Measurements from ENCODE around the gene MSRB3. TPM values are rescaled to one million over a fixed set of nuclear protein-coding genes. Genes with fewer than 3 reads are reported as not detected.
A peak's percentile ranks its signal among the peaks of the same experiment; 100 is the strongest.

The MSRB3 gene
- total RNA-seq, 4 donors from 2014 or later = 12.0 to 29.2 (median 18.5) TPM

DNA sequence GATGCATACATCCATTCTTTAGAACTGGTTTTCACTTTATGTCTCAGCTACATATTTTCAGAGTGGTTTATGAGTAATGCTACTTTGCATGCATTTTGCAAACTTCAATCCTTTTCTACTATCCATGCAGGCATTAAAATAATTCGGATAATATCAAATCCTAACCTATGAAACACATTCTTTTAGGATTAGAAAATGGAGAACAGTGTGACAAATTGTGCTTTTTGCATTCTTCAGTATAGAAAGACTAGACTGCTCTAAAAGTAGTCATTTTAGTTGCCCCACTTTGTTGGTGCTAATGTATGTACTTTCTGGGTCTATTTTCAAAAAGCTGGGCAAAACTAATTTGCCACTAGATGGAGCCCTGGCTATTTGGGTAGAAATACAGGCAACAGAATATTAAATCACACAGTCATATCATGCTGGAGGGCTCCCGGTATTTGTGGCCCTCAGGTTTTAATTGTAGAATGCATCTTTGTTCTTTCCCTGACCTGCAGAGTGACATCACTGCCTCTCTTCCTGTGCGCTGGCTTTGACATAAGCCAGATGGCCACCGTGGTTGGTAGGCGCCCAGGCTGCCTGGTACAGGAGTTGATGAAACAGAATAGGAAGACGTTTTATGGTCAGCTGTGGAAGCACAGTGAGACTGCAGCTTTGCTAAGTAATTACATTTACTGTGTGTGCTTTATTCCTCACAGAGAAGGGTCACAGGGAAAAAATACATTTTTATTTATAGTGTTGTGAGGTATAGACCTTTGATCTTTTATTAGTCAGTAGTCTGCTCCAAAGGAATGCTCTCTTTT lies 28.1 kb downstream of the MSRB3 start:
- H3K27ac ChIP-seq = no peak overlapping the region

DNA sequence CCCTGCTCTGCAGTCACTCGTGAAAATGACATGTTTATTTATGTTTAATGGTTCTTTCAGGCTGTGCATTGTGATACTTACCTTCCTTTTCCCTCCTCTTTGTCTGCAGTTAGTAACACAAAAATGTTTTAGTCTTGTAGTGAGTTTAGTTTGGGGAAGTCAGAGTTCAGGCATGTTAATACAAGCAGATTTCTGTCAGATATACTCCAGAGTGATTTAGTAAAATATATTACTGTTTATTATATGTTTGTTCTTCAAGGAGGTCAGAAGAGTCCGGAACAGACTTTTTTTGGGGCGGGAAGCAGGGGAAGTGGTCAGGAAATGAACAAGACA lies 28.7 kb downstream of the MSRB3 start:
- intact Hi-C loops (cut with DNase I) = no loop called here
- no peaks in the 10 kb centered on the region for H3K36me3 ChIP-seq
- H3K27me3 ChIP-seq = no peaks in the 10 kb centered on the region
- WGBS, 2 donors = 59 to 61% methylated on average over 3 of the region's 3 CpGs
- H3K27ac ChIP-seq = no peak overlapping the region
- no peaks in the 10 kb centered on the region for H3K9me3 ChIP-seq
- no peak overlapping the region for H3K4me3 ChIP-seq (replicated peaks in 1 of 3)
- no peaks in the 10 kb centered on the region for H3K4me1 ChIP-seq
- DNase-seq = no peak
- TF ChIP-seq, protein P1, sequence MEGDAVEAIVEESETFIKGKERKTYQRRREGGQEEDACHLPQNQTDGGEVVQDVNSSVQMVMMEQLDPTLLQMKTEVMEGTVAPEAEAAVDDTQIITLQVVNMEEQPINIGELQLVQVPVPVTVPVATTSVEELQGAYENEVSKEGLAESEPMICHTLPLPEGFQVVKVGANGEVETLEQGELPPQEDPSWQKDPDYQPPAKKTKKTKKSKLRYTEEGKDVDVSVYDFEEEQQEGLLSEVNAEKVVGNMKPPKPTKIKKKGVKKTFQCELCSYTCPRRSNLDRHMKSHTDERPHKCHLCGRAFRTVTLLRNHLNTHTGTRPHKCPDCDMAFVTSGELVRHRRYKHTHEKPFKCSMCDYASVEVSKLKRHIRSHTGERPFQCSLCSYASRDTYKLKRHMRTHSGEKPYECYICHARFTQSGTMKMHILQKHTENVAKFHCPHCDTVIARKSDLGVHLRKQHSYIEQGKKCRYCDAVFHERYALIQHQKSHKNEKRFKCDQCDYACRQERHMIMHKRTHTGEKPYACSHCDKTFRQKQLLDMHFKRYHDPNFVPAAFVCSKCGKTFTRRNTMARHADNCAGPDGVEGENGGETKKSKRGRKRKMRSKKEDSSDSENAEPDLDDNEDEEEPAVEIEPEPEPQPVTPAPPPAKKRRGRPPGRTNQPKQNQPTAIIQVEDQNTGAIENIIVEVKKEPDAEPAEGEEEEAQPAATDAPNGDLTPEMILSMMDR (IDR thresholded peaks at IDR 0.05) = no peak
- no peak for TF ChIP-seq POLR2A (IDR thresholded peaks at IDR 0.05)

More for the DNA sequence above, 28.1 kb downstream of the MSRB3 start:
- no peaks in the 10 kb centered on the region for H3K36me3 ChIP-seq
- H3K9me3 ChIP-seq = no peaks in the 10 kb centered on the region
- no peaks in the 10 kb centered on the region for H3K27me3 ChIP-seq
- no peak for DNase-seq
- H3K4me1 ChIP-seq = no peaks in the 10 kb centered on the region
- 51 to 63% methylated on average over 6 of the region's 6 CpGs for WGBS, 2 donors
- H3K4me3 ChIP-seq (replicated peaks in 1 of 3) = no peak overlapping the region
- TF ChIP-seq POLR2A (IDR thresholded peaks at IDR 0.05) = no peak
- TF ChIP-seq, protein P1 (IDR thresholded peaks at IDR 0.05) = peak in 3 of 6 experiments; percentile 23 to 46 (median 25)
- intact Hi-C loops (cut with DNase I) = no loop called here

DNA sequence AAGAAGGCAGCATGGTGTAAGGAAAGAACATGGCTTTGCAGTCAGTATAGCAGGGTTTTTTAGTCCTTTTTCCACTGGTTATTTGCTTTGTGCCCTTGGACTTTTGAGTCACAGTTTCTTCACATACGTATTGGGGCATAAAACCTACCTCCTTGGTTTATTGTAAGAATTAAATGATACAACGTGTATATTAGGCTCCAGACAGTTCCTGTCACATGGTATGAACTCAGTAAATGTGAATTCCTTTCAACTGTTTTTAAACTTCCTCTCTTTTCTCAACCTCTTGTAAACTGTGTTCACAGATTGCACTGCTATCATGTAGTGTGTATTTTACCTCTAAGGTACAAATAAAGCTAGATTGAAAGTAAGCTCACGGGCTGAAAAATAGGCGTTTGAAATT lies 29.5 kb downstream of the MSRB3 start:
- Histone ChIP-seq H3K27ac (no peak overlapping the region), H3K27me3 (no peaks in the 10 kb centered on the region), H3K9me3 (no peaks in the 10 kb centered on the region), H3K4me3 (replicated peaks in 1 of 3) (no peak overlapping the region), H3K4me1 (no peaks in the 10 kb centered on the region), H3K36me3 (no peaks in the 10 kb centered on the region)
- 60% methylated on average over 4 of the region's 4 CpGs for WGBS, 2 donors
- intact Hi-C loops (cut with DNase I) = no loop called here
- no peak for DNase-seq
- TF ChIP-seq, protein P1 (IDR thresholded peaks at IDR 0.05) = no peak
- TF ChIP-seq POLR2A (IDR thresholded peaks at IDR 0.05) = no peak

DNA sequence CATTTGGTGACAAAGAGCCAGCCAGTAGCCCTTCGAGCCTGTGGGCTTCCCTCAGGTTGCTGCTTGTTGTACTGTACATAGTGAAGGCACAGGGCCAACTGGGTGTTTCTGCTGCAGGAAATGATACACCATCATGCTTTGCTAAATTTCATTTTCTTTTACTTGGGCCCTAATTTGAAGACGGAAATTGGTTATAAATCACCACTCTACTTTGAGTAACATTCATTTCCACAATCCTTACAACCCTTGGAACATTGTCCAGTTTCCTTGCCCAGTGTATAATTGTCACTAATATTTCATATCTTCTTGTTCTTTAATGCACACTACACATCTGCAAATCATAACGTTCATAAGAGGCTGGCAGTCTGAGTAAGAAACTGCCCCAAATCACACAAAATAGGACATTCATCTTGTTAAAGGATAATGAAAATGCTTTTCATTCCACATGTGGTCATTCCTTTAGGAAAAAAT lies 30.2 kb downstream of the MSRB3 start:
- Histone ChIP-seq H3K4me3 (replicated peaks in 1 of 3) (no peak overlapping the region), H3K27ac (no peak overlapping the region), H3K36me3 (no peaks in the 10 kb centered on the region), H3K4me1 (no peaks in the 10 kb centered on the region), H3K27me3 (no peaks in the 10 kb centered on the region), H3K9me3 (no peaks in the 10 kb centered on the region)
- TF ChIP-seq, protein P1 (IDR thresholded peaks at IDR 0.05) = no peak
- no peak for TF ChIP-seq POLR2A (IDR thresholded peaks at IDR 0.05)
- no peak for DNase-seq
- intact Hi-C loops (cut with DNase I) = no loop called here
- 60 to 67% methylated on average over 3 of the region's 3 CpGs for WGBS, 2 donors

DNA sequence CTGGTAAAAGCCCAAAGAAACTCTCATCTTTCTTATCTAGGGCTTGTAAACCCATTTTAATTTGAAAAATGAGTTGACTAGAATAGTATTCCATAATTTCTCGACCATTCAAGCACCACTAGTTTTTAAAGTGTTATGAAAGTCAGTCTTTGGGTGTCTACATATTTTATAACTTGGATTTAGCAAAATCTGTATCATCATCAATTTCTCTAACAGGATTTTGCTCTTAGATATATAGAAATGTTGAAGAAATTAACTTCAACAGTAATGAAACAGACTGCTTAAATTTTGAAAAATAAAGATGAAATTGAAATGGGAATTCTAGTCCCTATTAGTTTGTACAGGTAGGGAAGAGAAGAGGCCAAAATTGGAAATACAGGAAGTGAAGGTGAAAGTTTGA lies 32.8 kb downstream of the MSRB3 start:
- no peaks in the 10 kb centered on the region for H3K27me3 ChIP-seq
- WGBS, 2 donors = 75 to 81% methylated on average over 1 of the region's 1 CpG
- H3K4me3 ChIP-seq (replicated peaks in 1 of 3) = no peak overlapping the region
- TF ChIP-seq, protein P1 (IDR thresholded peaks at IDR 0.05) = no peak
- no peak for TF ChIP-seq POLR2A (IDR thresholded peaks at IDR 0.05)
- no peaks in the 10 kb centered on the region for H3K36me3 ChIP-seq
- intact Hi-C loops (cut with DNase I) = loop anchor here (10.0 kb wide), 1 partner anchor 794 kb away; no protein-coding TSS in a partner anchor
- H3K4me1 ChIP-seq = no peaks in the 10 kb centered on the region
- H3K9me3 ChIP-seq = no peaks in the 10 kb centered on the region
- DNase-seq = no peak
- H3K27ac ChIP-seq = no peak overlapping the region

Data from thyroid gland (tissue), 4 donors.